ENCODE measurements around the gene CRPPA. TPM values are rescaled to one million over a fixed set of nuclear protein-coding genes. Genes with fewer than 3 reads are reported as not detected.

CRPPA gene
- total RNA-seq, 1 experiment from 2014 or later: 1.6 TPM

- H3K9me3 ChIP-seq (ENCODE audit: control insufficient read depth in 1 of 2, insufficient read depth in 1 of 2, low read depth in 1 of 2, low read length in 2 of 2): no peaks in the 10 kb centered on the region
- H3K9me2 ChIP-seq (ENCODE audit: insufficient read depth): 0 out of 2 replicates have a peak, but pooled peaks cover 4% of the 10 kb centered on the region
- H3K9ac ChIP-seq (ENCODE audit: low read length): no peak overlapping the region
- no peaks in the 10 kb centered on the region for H3K36me3 ChIP-seq (ENCODE audit: control insufficient read depth in 1 of 2, insufficient read depth in 2 of 2, low read length in 2 of 2)
- H3K79me2 ChIP-seq (ENCODE audit: insufficient read depth, low read length): no peaks in the 10 kb centered on the region
- no peaks in the 10 kb centered on the region for H3K27me3 ChIP-seq (ENCODE audit: insufficient read depth, low read length)
- DNase-seq (ENCODE audit: low read depth, low spot score): no peak
- intact Hi-C loops (cut with micrococcal nuclease): loop anchor here (1.0 to 5.0 kb wide), 2 partner anchors 133 to 485 kb away; no protein-coding TSS in a partner anchor
- no peak overlapping the region for H3K4me2 ChIP-seq (ENCODE audit: low read length)
- H2AFZ ChIP-seq (ENCODE audit: low read depth, low read length, poor library complexity, severe bottlenecking): no peak overlapping the region
- BruUV-seq (replicated peaks): no TSS peak
- POLR2A ChIA-PET: no interaction called here
- no peak overlapping the region for H3K4me3 ChIP-seq (replicated peaks in 1 of 2; ENCODE audit: low read depth in 1 of 2, low read length in 2 of 2)
- TF ChIP-seq EGR1 (IDR thresholded peaks at IDR 0.05; ENCODE audit: low read depth) (no peak), FOSL1 (IDR thresholded peaks at IDR 0.05; ENCODE audit: low read depth) (no peak), RAD21 (IDR thresholded peaks at IDR 0.05; ENCODE audit: low read depth) (no peak), SIN3A (IDR thresholded peaks at IDR 0.05; ENCODE audit: low read depth) (no peak), SP1 (IDR thresholded peaks at IDR 0.05; ENCODE audit: low read depth) (no peak), EZH2phosphoT487 (IDR thresholded peaks at IDR 0.05; ENCODE audit: borderline replicate concordance) (no peak), CEBPB (IDR thresholded peaks at IDR 0.05; ENCODE audit: low read depth) (no peak), ELF1 (IDR thresholded peaks at IDR 0.05; ENCODE audit: borderline replicate concordance, low read depth) (no peak), POLR2AphosphoS5 (IDR thresholded peaks at IDR 0.05; ENCODE audit: low read depth, low read length) (no peak), POLR2A (IDR thresholded peaks at IDR 0.05; ENCODE audit: borderline replicate concordance, extremely low read depth, insufficient read depth, insufficient read length) (no peak)
- CTCF ChIA-PET: interaction anchor here (1.0 to 5.8 kb wide), 5 partner anchors 9 to 132 kb away, joined by 3 to 74 read pairs (median 4); no protein-coding TSS in a partner anchor
- RAD21 ChIA-PET (ENCODE audit: low non-redundant PET in 1 of 2, low total read pairs in 2 of 2, uncharacterized antibody in 2 of 2, unreplicated experiment in 2 of 2): interaction anchor here (1.1 to 2.5 kb wide), 2 partner anchors 132 to 133 kb away, joined by 3 to 13 read pairs; no protein-coding TSS in a partner anchor
- no peak overlapping the region for H3K27ac ChIP-seq (ENCODE audit: low read depth, low read length)
- H3K4me1 ChIP-seq (ENCODE audit: control insufficient read depth in 1 of 2, insufficient read depth in 2 of 2, low read length in 2 of 2): peaks cover 0 to 6% of the 10 kb centered on the region in 2 experiments; a peak in 2 of 4 replicates
- ATAC-seq: no peak
- no peaks in the 10 kb centered on the region for H4K20me1 ChIP-seq (ENCODE audit: insufficient read depth)
Observed at GRCh38 chr7:16432425-16432731, 11.0 kb upstream of the CRPPA start.

GRCh38 chr7:16431646-16432424 lies 10.5 kb upstream of the CRPPA start:
- Histone ChIP-seq H3K27ac (ENCODE audit: low read depth, low read length) (no peak overlapping the region), H3K4me2 (ENCODE audit: low read length) (no peak overlapping the region), H3K27me3 (ENCODE audit: insufficient read depth, low read length) (no peaks in the 10 kb centered on the region), H3K4me1 (ENCODE audit: control insufficient read depth in 1 of 2, insufficient read depth in 2 of 2, low read length in 2 of 2) (peaks cover 0 to 6% of the 10 kb centered on the region in 2 experiments; a peak in 2 of 4 replicates), H3K9me2 (ENCODE audit: insufficient read depth) (0 out of 2 replicates have a peak, but pooled peaks cover 4% of the 10 kb centered on the region), H4K20me1 (ENCODE audit: insufficient read depth) (no peaks in the 10 kb centered on the region), H2AFZ (ENCODE audit: low read depth, low read length, poor library complexity, severe bottlenecking) (no peak overlapping the region), H3K4me3 (replicated peaks in 1 of 2; ENCODE audit: low read depth in 1 of 2, low read length in 2 of 2) (no peak overlapping the region), H3K79me2 (ENCODE audit: insufficient read depth, low read length) (no peaks in the 10 kb centered on the region), H3K36me3 (ENCODE audit: control insufficient read depth in 1 of 2, insufficient read depth in 2 of 2, low read length in 2 of 2) (no peaks in the 10 kb centered on the region), H3K9ac (ENCODE audit: low read length) (no peak overlapping the region), H3K9me3 (ENCODE audit: control insufficient read depth in 1 of 2, insufficient read depth in 1 of 2, low read depth in 1 of 2, low read length in 2 of 2) (no peaks in the 10 kb centered on the region)
- POLR2A ChIA-PET: interaction anchor here (0.9 kb wide), 1 partner anchor 133 kb away, joined by 3 read pairs; no protein-coding TSS in a partner anchor
- ATAC-seq (peak; percentile 96), DNase-seq (ENCODE audit: low read depth, low spot score) (peak; percentile 54)
- intact Hi-C loops (cut with micrococcal nuclease): loop anchor here (1.0 to 5.0 kb wide), 3 partner anchors 133 to 485 kb away; no protein-coding TSS in a partner anchor
- CTCF ChIA-PET: interaction anchor here (1.0 to 5.8 kb wide), 5 partner anchors 8 to 133 kb away, joined by 3 to 74 read pairs (median 4); no protein-coding TSS in a partner anchor
- RAD21 ChIA-PET (ENCODE audit: low non-redundant PET in 1 of 2, low total read pairs in 2 of 2, uncharacterized antibody in 2 of 2, unreplicated experiment in 2 of 2): interaction anchor here (0.8 to 2.5 kb wide), 3 partner anchors 133 kb away, joined by 3 to 13 read pairs (median 5); no protein-coding TSS in a partner anchor
- BruUV-seq (replicated peaks): no TSS peak
- TF ChIP-seq TCF7L2 (IDR thresholded peaks at IDR 0.05; ENCODE audit: borderline replicate concordance, extremely low read depth, insufficient read depth, insufficient read length) (no peak), RAD21 (IDR thresholded peaks at IDR 0.05; ENCODE audit: low read depth) (peak; percentile 79), ATF3 (IDR thresholded peaks at IDR 0.05) (no peak), ZFX (IDR thresholded peaks at IDR 0.05) (no peak), FOSL1 (IDR thresholded peaks at IDR 0.05; ENCODE audit: low read depth) (no peak), POLR2A (IDR thresholded peaks at IDR 0.05; ENCODE audit: borderline replicate concordance, extremely low read depth, insufficient read depth, insufficient read length) (no peak), POLR2AphosphoS5 (IDR thresholded peaks at IDR 0.05; ENCODE audit: low read depth, low read length) (no peak), SRF (IDR thresholded peaks at IDR 0.05; ENCODE audit: low read depth) (no peak), ZNF274 (IDR thresholded peaks at IDR 0.05; ENCODE audit: low read depth, low read length) (no peak), CBX3 (IDR thresholded peaks at IDR 0.05; ENCODE audit: low read depth) (no peak), ELF1 (IDR thresholded peaks at IDR 0.05; ENCODE audit: borderline replicate concordance, low read depth) (no peak)
- TF ChIP-seq, protein P1, sequence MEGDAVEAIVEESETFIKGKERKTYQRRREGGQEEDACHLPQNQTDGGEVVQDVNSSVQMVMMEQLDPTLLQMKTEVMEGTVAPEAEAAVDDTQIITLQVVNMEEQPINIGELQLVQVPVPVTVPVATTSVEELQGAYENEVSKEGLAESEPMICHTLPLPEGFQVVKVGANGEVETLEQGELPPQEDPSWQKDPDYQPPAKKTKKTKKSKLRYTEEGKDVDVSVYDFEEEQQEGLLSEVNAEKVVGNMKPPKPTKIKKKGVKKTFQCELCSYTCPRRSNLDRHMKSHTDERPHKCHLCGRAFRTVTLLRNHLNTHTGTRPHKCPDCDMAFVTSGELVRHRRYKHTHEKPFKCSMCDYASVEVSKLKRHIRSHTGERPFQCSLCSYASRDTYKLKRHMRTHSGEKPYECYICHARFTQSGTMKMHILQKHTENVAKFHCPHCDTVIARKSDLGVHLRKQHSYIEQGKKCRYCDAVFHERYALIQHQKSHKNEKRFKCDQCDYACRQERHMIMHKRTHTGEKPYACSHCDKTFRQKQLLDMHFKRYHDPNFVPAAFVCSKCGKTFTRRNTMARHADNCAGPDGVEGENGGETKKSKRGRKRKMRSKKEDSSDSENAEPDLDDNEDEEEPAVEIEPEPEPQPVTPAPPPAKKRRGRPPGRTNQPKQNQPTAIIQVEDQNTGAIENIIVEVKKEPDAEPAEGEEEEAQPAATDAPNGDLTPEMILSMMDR (IDR thresholded peaks at IDR 0.05 in 2 of 3, conservative IDR thresholded peaks at IDR 0.05 in 1 of 3; ENCODE audit: borderline replicate concordance in 1 of 3, insufficient read depth in 1 of 3, low read depth in 2 of 3, low read length in 2 of 3): peak; percentile 51 to 86 (median 72)
- TF ChIP-seq, protein P2, sequence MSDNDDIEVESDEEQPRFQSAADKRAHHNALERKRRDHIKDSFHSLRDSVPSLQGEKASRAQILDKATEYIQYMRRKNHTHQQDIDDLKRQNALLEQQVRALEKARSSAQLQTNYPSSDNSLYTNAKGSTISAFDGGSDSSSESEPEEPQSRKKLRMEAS (IDR thresholded peaks at IDR 0.05): no peak

Measured in HCT116 (cell line).